H9 (cell line): ENCODE results near the gene SORCS2. TPM values are rescaled to one million over a fixed set of nuclear protein-coding genes. Genes with fewer than 3 reads are reported as not detected.

Experiments used
- DNase-seq: peaks from one replicate; pipeline ENCODE4 v3.0.0-alpha.2; 2017
- H2AFZ ChIP-seq: one replicate; pipeline ENCODE4 v1.6.1; 2013; ENCODE audit warnings: mild to moderate bottlenecking, low read length, control low read depth, moderate library complexity
- H2AK5ac ChIP-seq: 2 replicates; pipeline ENCODE4 v1.6.1; 2013; ENCODE audit warnings: low read length, control low read depth, mixed read lengths; ENCODE audit not compliant: insufficient read length
- H2BK120ac ChIP-seq: one replicate; pipeline ENCODE4 v1.6.1; 2013; ENCODE audit warnings: low read depth, mild to moderate bottlenecking, low read length, control low read depth, inconsistent platforms; ENCODE audit not compliant: poor library complexity, severe bottlenecking
- H2BK12ac ChIP-seq: 2 replicates; pipeline ENCODE4 v1.6.1; 2013; ENCODE audit warnings: low read length, control low read depth, mixed read lengths, low read depth; ENCODE audit not compliant: insufficient read length
- H2BK15ac ChIP-seq: 2 replicates; pipeline ENCODE4 v1.6.1; 2013; ENCODE audit warnings: low read depth, low read length, control low read depth
- H2BK20ac ChIP-seq: one replicate; pipeline ENCODE4 v1.6.1; 2013; ENCODE audit warnings: low read depth, mild to moderate bottlenecking, low read length, control low read depth, inconsistent platforms; ENCODE audit not compliant: poor library complexity, severe bottlenecking
- H2BK5ac ChIP-seq: 2 replicates; pipeline ENCODE4 v1.6.1; 2013; ENCODE audit warnings: low read length, control low read depth, mixed read lengths; ENCODE audit not compliant: insufficient read length
- H3K14ac ChIP-seq: 2 replicates; pipeline ENCODE4 v1.6.1; 2013; ENCODE audit warnings: low read length, control low read depth; ENCODE audit not compliant: insufficient read depth
- H3K18ac ChIP-seq: 2 replicates; pipeline ENCODE4 v1.6.1; 2013; ENCODE audit warnings: low read depth, mild to moderate bottlenecking, mixed read lengths, low read length, control low read depth; ENCODE audit not compliant: insufficient read length
- H3K23ac ChIP-seq: 2 replicates; pipeline ENCODE4 v1.6.1; 2013; ENCODE audit warnings: low read length, control low read depth, mixed read lengths, low read depth; ENCODE audit not compliant: insufficient read length
- H3K23me2 ChIP-seq: 2 replicates; pipeline ENCODE4 v1.6.1; 2013; ENCODE audit warnings: low read depth, mild to moderate bottlenecking, mixed read lengths, low read length, control low read depth; ENCODE audit not compliant: insufficient read length, poor library complexity, severe bottlenecking
- H3K27ac ChIP-seq: 2 replicates; pipeline ENCODE4 v1.5.1; 2013; ENCODE audit warnings: low read length, control low read depth, mixed read lengths, low read depth; ENCODE audit not compliant: insufficient read length
- H3K27me3 ChIP-seq: 2 replicates; pipeline ENCODE4 v1.6.1; 2013; ENCODE audit warnings: low read length, control low read depth, inconsistent platforms; ENCODE audit not compliant: insufficient read depth
- H3K4ac ChIP-seq: 2 replicates; pipeline ENCODE4 v1.6.1; 2013; ENCODE audit warnings: low read depth, mild to moderate bottlenecking, control low read depth, inconsistent platforms, low read length, moderate library complexity
- H3K4me1 ChIP-seq: 2 replicates; pipeline ENCODE4 v1.6.1; 2013; ENCODE audit warnings: low read length, control low read depth, inconsistent platforms; ENCODE audit not compliant: insufficient read depth
- H3K4me2 ChIP-seq: 2 replicates; pipeline ENCODE4 v1.6.1; 2013; ENCODE audit warnings: low read length, control low read depth, mixed read lengths; ENCODE audit not compliant: insufficient read length, insufficient read depth
- H3K56ac ChIP-seq: 2 replicates; pipeline ENCODE4 v1.6.1; 2013; ENCODE audit warnings: low read depth, mild to moderate bottlenecking, mixed read lengths, low read length, control low read depth; ENCODE audit not compliant: insufficient read length
- H3K79me1 ChIP-seq: 2 replicates; pipeline ENCODE4 v1.6.1; 2013; ENCODE audit warnings: low read depth, mild to moderate bottlenecking, moderate library complexity, low read length, control low read depth, inconsistent platforms; ENCODE audit not compliant: insufficient read depth, poor library complexity, severe bottlenecking
- H3K79me2 ChIP-seq: 2 replicates; pipeline ENCODE4 v1.6.1; 2013; ENCODE audit warnings: low read length, control low read depth, inconsistent platforms; ENCODE audit not compliant: insufficient read depth
- H3K9ac ChIP-seq: 2 replicates; pipeline ENCODE4 v1.6.1; 2013; ENCODE audit warnings: low read length, control low read depth, mixed read lengths; ENCODE audit not compliant: insufficient read length; ENCODE audit errors: extremely low read depth
- H3K9me3 ChIP-seq: one replicate; pipeline ENCODE4 v1.6.1; 2013; ENCODE audit warnings: low read depth, low read length, inconsistent platforms; ENCODE audit not compliant: control insufficient read depth
- H3T11ph ChIP-seq: one replicate; pipeline ENCODE4 v1.6.1; 2013; ENCODE audit warnings: mild to moderate bottlenecking, low read length, control low read depth, inconsistent platforms
- H4K20me1 ChIP-seq: one replicate; pipeline ENCODE4 v1.6.1; 2013; ENCODE audit not compliant: control insufficient read depth, insufficient read length, insufficient read depth
- H4K5ac ChIP-seq: 2 replicates; pipeline ENCODE4 v1.6.1; 2013; ENCODE audit warnings: low read depth, mild to moderate bottlenecking, mixed read lengths, low read length, control low read depth; ENCODE audit not compliant: insufficient read length
- H4K8ac ChIP-seq: replicated peaks from 2 replicates; pipeline ENCODE4 v1.6.1; 2013; ENCODE audit warnings: low read length, control low read depth, mixed read lengths, low read depth; ENCODE audit not compliant: insufficient read length
- H4K91ac ChIP-seq: 2 replicates; pipeline ENCODE4 v1.6.1; 2013; ENCODE audit warnings: low read depth, mild to moderate bottlenecking, moderate library complexity, mixed read lengths, low read length, control low read depth; ENCODE audit not compliant: insufficient read length
- H3K27ac Mint-ChIP-seq, 3 experiments: 2 replicates in 2 of 3; 3 replicates in 1 of 3; pipeline ENCODE4 v1.8.0; 2020 to 2021; ENCODE audit warnings: mixed read lengths in 3 of 3, mild to moderate bottlenecking in 1 of 3, moderate library complexity in 1 of 3
- H3K27me3 Mint-ChIP-seq: 2 replicates; pipeline ENCODE4 v1.8.0; 2021; ENCODE audit warnings: low read depth, mild to moderate bottlenecking, moderate library complexity, mixed read lengths
- H3K36me3 Mint-ChIP-seq, 3 experiments: 2 replicates in 2 of 3; 3 replicates in 1 of 3; pipeline ENCODE4 v1.8.0; 2020 to 2021; ENCODE audit warnings: low read depth in 3 of 3, mixed read lengths in 3 of 3; ENCODE audit not compliant: insufficient read depth in 1 of 3
- H3K4me1 Mint-ChIP-seq, 2 experiments: 2 replicates each; pipeline ENCODE4 v1.8.0; 2020; ENCODE audit warnings: mixed read lengths in 2 of 2
- H3K4me3 Mint-ChIP-seq, 2 experiments: 2 replicates in 1 of 2; 3 replicates in 1 of 2; pipeline ENCODE4 v1.8.0; 2020 to 2021; ENCODE audit warnings: mild to moderate bottlenecking in 2 of 2, mixed read lengths in 2 of 2, moderate library complexity in 1 of 2
- H3K9me3 Mint-ChIP-seq, 2 experiments: 2 replicates in 1 of 2; 3 replicates in 1 of 2; pipeline ENCODE4 v1.8.0; 2020; ENCODE audit warnings: mild to moderate bottlenecking in 2 of 2, mixed read lengths in 2 of 2, moderate library complexity in 1 of 2
- CTCF ChIP-seq: fragments of 200-600 bp; sonication (generic); conservative IDR thresholded peaks from 3 replicates; pipeline ENCODE4 v1.8.0; 2021; ENCODE audit warnings: antibody characterized with exemption, mild to moderate bottlenecking
- WGBS: extraction: QIAGEN DNeasy Blood & Tissue Kit; methylation state at CpG from one replicate; pipeline ENCODE4 v1.1.7; 2013; ENCODE audit warnings: missing lambda C conversion rate, low lambda C conversion rate, mixed read lengths; ENCODE audit not compliant: insufficient read length; ENCODE audit errors: extremely low coverage; 5-methylcytosine and 5-hydroxymethylcytosine counted together
- total RNA-seq: library from RNA; stranded (reverse); gene quantifications from 2 replicates; pipeline ENCODE4 v1.2.1, GENCODE V29; 2021

The SORCS2 gene
- total RNA-seq, 1 experiment from 2014 or later, result 0.57 TPM

DNA sequence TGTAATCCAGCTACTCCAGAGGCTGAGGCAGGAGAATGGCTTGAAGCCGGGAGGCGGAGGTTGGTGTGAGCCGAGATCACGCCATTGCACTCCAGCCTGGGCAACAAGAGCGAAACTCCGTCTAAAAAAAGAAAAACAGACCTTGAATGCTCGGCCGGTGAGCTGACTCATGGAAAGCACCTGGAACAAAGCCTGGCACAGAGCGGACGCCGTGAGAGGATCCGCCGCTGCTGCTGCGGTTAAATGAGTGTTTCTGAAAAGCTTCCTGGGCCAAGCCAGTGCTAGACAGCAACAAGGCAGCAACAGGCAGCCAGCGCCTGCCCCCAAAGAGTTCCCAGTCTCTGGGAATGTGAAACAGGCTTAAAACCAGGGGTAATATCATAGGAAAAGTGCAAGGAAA lies 560.9 kb downstream of the SORCS2 start:
- no peak overlapping the region for H2BK20ac ChIP-seq
- no peak overlapping the region for H3K27ac ChIP-seq
- no peak overlapping the region for H4K5ac ChIP-seq
- Mint-ChIP-seq H3K27ac (no peak overlapping the region), H3K4me1 (peaks cover 3 to 7% of the 10 kb centered on the region in 2 experiments; a peak in 2 of 4 replicates), H3K36me3 (no peaks in the 10 kb centered on the region), H3K9me3 (no peaks in the 10 kb centered on the region; a peak in 1 of 5 replicates), H3K27me3 (peaks cover 39% of the 10 kb centered on the region), H3K4me3 (no peak overlapping the region)
- no peaks in the 10 kb centered on the region for H3K79me2 ChIP-seq
- no peak overlapping the region for H3K56ac ChIP-seq
- no peaks in the 10 kb centered on the region for H3K4me1 ChIP-seq
- H3T11ph ChIP-seq, result no peak overlapping the region
- H2AFZ ChIP-seq, result no peak overlapping the region
- no peak overlapping the region for H4K91ac ChIP-seq
- H3K27me3 ChIP-seq, result no peaks in the 10 kb centered on the region
- no peaks in the 10 kb centered on the region for H3K9me3 ChIP-seq
- H2BK120ac ChIP-seq, result no peak overlapping the region
- no peak overlapping the region for H2BK12ac ChIP-seq
- H3K9ac ChIP-seq, result no peak overlapping the region
- DNase-seq, result no peak
- no peaks in the 10 kb centered on the region for H3K23me2 ChIP-seq
- no peak overlapping the region for H2AK5ac ChIP-seq
- H4K8ac ChIP-seq, result no peak overlapping the region
- no peak overlapping the region for H3K4me2 ChIP-seq
- no peak overlapping the region for H3K14ac ChIP-seq
- H3K18ac ChIP-seq, result no peak overlapping the region
- no CpG with 5 or more reads among the region's 15 CpGs for WGBS
- no peak overlapping the region for H2BK15ac ChIP-seq
- H2BK5ac ChIP-seq, result no peak overlapping the region
- no peaks in the 10 kb centered on the region for H4K20me1 ChIP-seq
- no peak overlapping the region for H3K23ac ChIP-seq
- TF ChIP-seq CTCF, result no peak
- no peaks in the 10 kb centered on the region for H3K79me1 ChIP-seq
- H3K4ac ChIP-seq, result no peak overlapping the region
